ENCODE measurements around the gene CD72.

GRCh38 chr9:35562895-35563780 lies 55.1 kb downstream of the CD72 start:
- TF ChIP-seq ZNF70 (CRISPR knock-in tag; IDR thresholded peaks at IDR 0.05) (no peak), BACH2 (CRISPR knock-in tag; IDR thresholded peaks at IDR 0.05; ENCODE audit: borderline replicate concordance) (no peak), SNAI2 (CRISPR knock-in tag; IDR thresholded peaks at IDR 0.05) (no peak), ZFP3 (CRISPR knock-in tag; IDR thresholded peaks at IDR 0.05) (no peak), ZC3H10 (CRISPR knock-in tag; IDR thresholded peaks at IDR 0.05) (no peak), ZFP30 (CRISPR knock-in tag; IDR thresholded peaks at IDR 0.05) (no peak), POU6F1 (CRISPR knock-in tag; IDR thresholded peaks at IDR 0.05; ENCODE audit: borderline replicate concordance, low read depth) (no peak), ESRRG (CRISPR knock-in tag; IDR thresholded peaks at IDR 0.05) (no peak), RARB (CRISPR knock-in tag; IDR thresholded peaks at IDR 0.05) (no peak)

All from SK-N-SH treated with all-trans-retinoic acid at 6 μM for 48 hours (cell line).